Mesenchymal stem cell (in vitro differentiated cells and primary cell): ENCODE results near the gene RUNX2.
"Not testable (repeated sequence)": the region's sequence is repeated elsewhere in the genome, so short reads cannot be mapped to it uniquely, and the experiment has no call there.

Source experiments
- DNase-seq: peaks from one replicate; pipeline ENCODE4 v3.0.0-alpha.2; 2013
- H2AFZ ChIP-seq: one replicate; pipeline ENCODE4 v1.6.1; 2013; ENCODE audit warnings: low read depth, mild to moderate bottlenecking, control low read depth, inconsistent platforms, low read length, moderate library complexity
- H2AK5ac ChIP-seq: 2 replicates; pipeline ENCODE4 v1.6.1; 2013; ENCODE audit warnings: low read length, moderate library complexity, mild to moderate bottlenecking, inconsistent platforms; ENCODE audit not compliant: severe bottlenecking
- H2BK120ac ChIP-seq: one replicate; pipeline ENCODE4 v1.6.1; 2013; ENCODE audit warnings: low read depth, mild to moderate bottlenecking, inconsistent platforms, low read length, moderate library complexity
- H2BK12ac ChIP-seq, 2 experiments: one replicate each; pipeline ENCODE4 v1.6.1; 2013; ENCODE audit warnings: inconsistent platforms in 2 of 2, low read length in 2 of 2, mild to moderate bottlenecking in 2 of 2, moderate library complexity in 2 of 2, control low read depth in 1 of 2
- H2BK15ac ChIP-seq: one replicate; pipeline ENCODE4 v1.6.1; 2013; ENCODE audit warnings: mild to moderate bottlenecking, low read depth, inconsistent platforms; ENCODE audit not compliant: poor library complexity, severe bottlenecking
- H2BK5ac ChIP-seq: 2 replicates; pipeline ENCODE4 v1.6.1; 2013; ENCODE audit warnings: low read depth, mild to moderate bottlenecking, low read length, control low read depth, inconsistent platforms; ENCODE audit not compliant: poor library complexity, severe bottlenecking
- H3K14ac ChIP-seq, 2 experiments: one replicate each; pipeline ENCODE4 v1.6.1; 2013; ENCODE audit warnings: inconsistent platforms in 2 of 2, low read length in 2 of 2, control low read depth in 1 of 2, mild to moderate bottlenecking in 1 of 2, moderate library complexity in 1 of 2
- H3K18ac ChIP-seq, 2 experiments: one replicate each; pipeline ENCODE4 v1.6.1; 2013; ENCODE audit warnings: inconsistent platforms in 2 of 2, low read length in 2 of 2, control low read depth in 1 of 2, low read depth in 1 of 2, mild to moderate bottlenecking in 1 of 2
- H3K23ac ChIP-seq, 2 experiments: one replicate each; pipeline ENCODE4 v1.6.1; 2013; ENCODE audit warnings: inconsistent platforms in 2 of 2, low read length in 2 of 2, mild to moderate bottlenecking in 2 of 2, moderate library complexity in 2 of 2, control low read depth in 1 of 2
- H3K27ac ChIP-seq: 2 replicates; pipeline ENCODE4 v1.5.1; 2013; ENCODE audit warnings: mild to moderate bottlenecking, moderate library complexity, low read length, control low read depth, inconsistent platforms; ENCODE audit not compliant: poor library complexity, severe bottlenecking
- H3K27me3 ChIP-seq, 2 experiments: 2 replicates each; pipeline versions ENCODE4 v1.6.1 to v1.7.0; 2013; ENCODE audit warnings: low read length in 2 of 2, mild to moderate bottlenecking in 2 of 2, moderate library complexity in 2 of 2, control low read depth in 1 of 2, inconsistent platforms in 1 of 2; ENCODE audit not compliant: control insufficient read depth in 1 of 2, insufficient read depth in 1 of 2
- H3K36me3 ChIP-seq, 2 experiments: 2 replicates each; pipeline versions ENCODE4 v1.6.1 to v1.7.0; 2013; ENCODE audit warnings: low read length in 2 of 2, control low read depth in 1 of 2, inconsistent platforms in 1 of 2, low read depth in 1 of 2, mild to moderate bottlenecking in 1 of 2; ENCODE audit not compliant: insufficient read depth in 2 of 2, control insufficient read depth in 1 of 2
- H3K4ac ChIP-seq, 2 experiments: one replicate each; pipeline ENCODE4 v1.6.1; 2013; ENCODE audit warnings: inconsistent platforms in 2 of 2, low read length in 2 of 2, mild to moderate bottlenecking in 2 of 2, moderate library complexity in 2 of 2, control low read depth in 1 of 2, low read depth in 1 of 2
- H3K4me1 ChIP-seq: 2 replicates; pipeline ENCODE4 v1.6.1; 2013; ENCODE audit warnings: low read depth, low read length, control low read depth; ENCODE audit not compliant: control insufficient read depth, insufficient read depth
- H3K4me2 ChIP-seq: 2 replicates; pipeline ENCODE4 v1.6.1; 2013; ENCODE audit warnings: low read length, mild to moderate bottlenecking, inconsistent platforms; ENCODE audit not compliant: poor library complexity, severe bottlenecking
- H3K4me3 ChIP-seq, 2 experiments: 2 replicates each; pipeline versions ENCODE4 v1.5.1 to v1.7.0; 2013; ENCODE audit warnings: low read length in 2 of 2, mild to moderate bottlenecking in 2 of 2, control low read depth in 1 of 2, low read depth in 1 of 2; ENCODE audit not compliant: insufficient read depth in 1 of 2
- H3K79me1 ChIP-seq: replicated peaks from 2 replicates; pipeline ENCODE4 v1.6.1; 2013; ENCODE audit warnings: mild to moderate bottlenecking, control low read depth, low read length, inconsistent platforms; ENCODE audit not compliant: poor library complexity, severe bottlenecking
- H3K9ac ChIP-seq: 2 replicates; pipeline ENCODE4 v1.7.0; 2013; ENCODE audit warnings: mild to moderate bottlenecking, low read length, moderate library complexity
- H3K9me3 ChIP-seq: 2 replicates; pipeline ENCODE4 v1.7.0; 2013; ENCODE audit warnings: mild to moderate bottlenecking, low read length; ENCODE audit not compliant: control insufficient read depth
- H4K8ac ChIP-seq: one replicate; pipeline ENCODE4 v1.6.1; 2013; ENCODE audit warnings: inconsistent platforms, mild to moderate bottlenecking, low read length, moderate library complexity
- H4K91ac ChIP-seq: one replicate; pipeline ENCODE4 v1.6.1; 2013; ENCODE audit warnings: mild to moderate bottlenecking, low read length, inconsistent platforms
- WGBS: methylation state at CpG from one replicate; pipeline ENCODE4 v1.1.7; 2013; ENCODE audit warnings: mixed read lengths; 5-methylcytosine and 5-hydroxymethylcytosine counted together

The RUNX2 gene

GRCh38 chr6:45293306-45293705 is 34.8 kb upstream of the RUNX2 start:
- H2AFZ ChIP-seq: no peak overlapping the region
- H3K14ac ChIP-seq: no peak overlapping the region
- no peak overlapping the region for H4K8ac ChIP-seq
- whole genome bisulfite sequencing: no CpG with 5 or more reads among the region's 3 CpGs
- DNase-seq: no peak
- H3K27ac ChIP-seq: no peak overlapping the region
- no peak overlapping the region for H3K9ac ChIP-seq
- H2BK5ac ChIP-seq: no peak overlapping the region
- H3K4me2 ChIP-seq: no peak overlapping the region
- H4K91ac ChIP-seq: no peak overlapping the region
- H2AK5ac ChIP-seq: no peak overlapping the region
- no peak overlapping the region for H2BK120ac ChIP-seq
- H2BK15ac ChIP-seq: no peak overlapping the region
- no peaks in the 10 kb centered on the region for H3K4me1 ChIP-seq
- H3K27me3 ChIP-seq: no peaks in the 10 kb centered on the region
- H3K23ac ChIP-seq: no peak overlapping the region
- H3K36me3 ChIP-seq: no peaks in the 10 kb centered on the region
- no peak overlapping the region for H2BK12ac ChIP-seq
- no peak overlapping the region for H3K4ac ChIP-seq
- peaks cover 4% of the 10 kb centered on the region for H3K79me1 ChIP-seq
- no peak overlapping the region for H3K18ac ChIP-seq
- H3K4me3 ChIP-seq: no peak overlapping the region
- H3K9me3 ChIP-seq: peaks cover 13% of the 10 kb centered on the region

GRCh38 chr6:45294065-45294701 is 33.9 kb upstream of the RUNX2 start:
- H3K9me3 ChIP-seq: peaks cover 13% of the 10 kb centered on the region
- H3K4me1 ChIP-seq, H3K27ac ChIP-seq, H2BK5ac ChIP-seq, H3K4me2 ChIP-seq, H3K79me1 ChIP-seq, H3K4me3 ChIP-seq, H3K36me3 ChIP-seq, H3K9ac ChIP-seq, H4K91ac ChIP-seq, H3K14ac ChIP-seq, H2AK5ac ChIP-seq, H3K23ac ChIP-seq, H2BK120ac ChIP-seq, H2BK12ac ChIP-seq, H3K18ac ChIP-seq, H3K4ac ChIP-seq, H2BK15ac ChIP-seq, H2AFZ ChIP-seq, H4K8ac ChIP-seq, H3K27me3 ChIP-seq, DNase-seq: not testable (repeated sequence)
- no CpG with 5 or more reads among the region's 1 CpG for WGBS

DNA sequence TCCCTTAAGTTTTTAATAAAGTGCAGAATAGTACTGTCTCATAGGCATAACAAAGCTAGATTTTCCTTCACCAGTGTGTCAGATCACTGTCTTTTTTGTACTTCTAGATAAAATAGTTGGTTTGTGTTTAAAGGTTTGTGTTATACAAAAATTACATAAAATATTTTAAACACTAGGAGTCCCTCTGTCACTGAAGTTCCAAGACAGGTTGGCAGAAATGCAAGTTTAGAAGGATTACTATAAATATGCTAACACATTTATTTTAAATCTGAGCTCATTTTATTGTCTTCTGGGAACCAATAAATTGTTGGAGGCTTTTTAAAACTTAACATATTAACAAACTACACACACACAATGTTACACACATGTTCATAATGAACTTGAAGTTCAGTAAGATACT is 30.8 kb upstream of the RUNX2 start:
- H3K27me3 ChIP-seq: no peaks in the 10 kb centered on the region

GRCh38 chr6:45299096-45299581 is 29.0 kb upstream of the RUNX2 start:
- Histone ChIP-seq H3K4me3 (no peak overlapping the region), H4K8ac (no peak overlapping the region), H4K91ac (no peak overlapping the region), H2BK12ac (no peak overlapping the region), H2AK5ac (no peak overlapping the region), H3K4me1 (no peaks in the 10 kb centered on the region), H2BK5ac (no peak overlapping the region), H3K9ac (no peak overlapping the region), H3K27me3 (no peaks in the 10 kb centered on the region), H2BK15ac (no peak overlapping the region), H3K79me1 (no peaks in the 10 kb centered on the region), H3K9me3 (peaks cover 5% of the 10 kb centered on the region), H3K18ac (no peak overlapping the region), H3K23ac (no peak overlapping the region), H2BK120ac (no peak overlapping the region), H3K27ac (no peak overlapping the region), H3K14ac (no peak overlapping the region), H2AFZ (no peak overlapping the region), H3K4me2 (no peak overlapping the region), H3K4ac (no peak overlapping the region), H3K36me3 (no peaks in the 10 kb centered on the region)
- no peak for DNase-seq
- WGBS: 93% methylated on average over 3 of the region's 3 CpGs

More for the DNA sequence above, 30.8 kb upstream of the RUNX2 start:
- H2BK120ac ChIP-seq: no peak overlapping the region
- no peak overlapping the region for H3K27ac ChIP-seq
- H3K18ac ChIP-seq: no peak overlapping the region
- no peaks in the 10 kb centered on the region for H3K4me1 ChIP-seq
- no peak overlapping the region for H2BK5ac ChIP-seq
- H3K4me2 ChIP-seq: no peak overlapping the region
- no peak overlapping the region for H2BK15ac ChIP-seq
- DNase-seq: no peak
- no peak overlapping the region for H4K8ac ChIP-seq
- no peak overlapping the region for H3K4ac ChIP-seq
- H3K36me3 ChIP-seq: no peaks in the 10 kb centered on the region
- peaks cover 13% of the 10 kb centered on the region for H3K9me3 ChIP-seq
- H3K79me1 ChIP-seq: no peaks in the 10 kb centered on the region
- no peak overlapping the region for H2AK5ac ChIP-seq
- H3K14ac ChIP-seq: no peak overlapping the region
- no peak overlapping the region for H3K4me3 ChIP-seq
- no peak overlapping the region for H2BK12ac ChIP-seq
- no peak overlapping the region for H4K91ac ChIP-seq
- no peak overlapping the region for H2AFZ ChIP-seq
- H3K23ac ChIP-seq: no peak overlapping the region
- H3K9ac ChIP-seq: no peak overlapping the region
